ENCODE measurements around the gene SPDYE18.
"Not testable (repeated sequence)": the region's sequence is repeated elsewhere in the genome, so short reads cannot be mapped to it uniquely, and the experiment has no call there.

GRCh38 chr7:77105904-77106303, 43.5 kb upstream of the SPDYE18 start:
- not testable (repeated sequence) for TF ChIP-seq CTCF, POLR2A (IDR thresholded peaks at IDR 0.05)

Measured in heart left ventricle (tissue), 13 donors.